Osteocyte (in vitro differentiated cells): ENCODE measurements around the gene ARHGAP5. TPM values are rescaled to one million over a fixed set of nuclear protein-coding genes. Genes with fewer than 3 reads are reported as not detected.
"Not testable (repeated sequence)": the region's sequence is repeated elsewhere in the genome, so short reads cannot be mapped to it uniquely, and the experiment has no call there.

ENCODE experiments used
- DNase-seq: peaks from one replicate; pipeline ENCODE4 v3.0.0; 2021; ENCODE audit warnings: mixed read lengths; ENCODE audit not compliant: unreplicated experiment; ENCODE audit errors: extremely low spot score
- H3K27ac Mint-ChIP-seq: one replicate; pipeline ENCODE4 v1.8.0; 2021; ENCODE audit warnings: mild to moderate bottlenecking, mixed read lengths; ENCODE audit not compliant: unreplicated experiment
- H3K27me3 Mint-ChIP-seq: one replicate; pipeline ENCODE4 v1.8.0; 2021; ENCODE audit warnings: mixed read lengths; ENCODE audit not compliant: unreplicated experiment
- H3K36me3 Mint-ChIP-seq: one replicate; pipeline ENCODE4 v1.8.0; 2021; ENCODE audit warnings: mixed read lengths; ENCODE audit not compliant: unreplicated experiment
- H3K4me1 Mint-ChIP-seq: one replicate; pipeline ENCODE4 v1.8.0; 2021; ENCODE audit warnings: mixed read lengths; ENCODE audit not compliant: unreplicated experiment
- H3K4me3 Mint-ChIP-seq: one replicate; pipeline ENCODE4 v1.8.0; 2021; ENCODE audit warnings: mild to moderate bottlenecking, moderate library complexity, mixed read lengths; ENCODE audit not compliant: unreplicated experiment
- H3K9me3 Mint-ChIP-seq: one replicate; pipeline ENCODE4 v1.8.0; 2021; ENCODE audit warnings: mixed read lengths; ENCODE audit not compliant: unreplicated experiment
- total RNA-seq: library from RNA; stranded (reverse); gene quantifications from 2 replicates; pipeline ENCODE4 v1.2.1, GENCODE V29; 2021
- TF ChIP-seq, protein P1 (sequence below): fragments of 200-600 bp; sonication (generic); IDR thresholded peaks from 2 replicates; pipeline ENCODE4 v1.5.0; 2021; ENCODE audit warnings: antibody characterized with exemption, mild to moderate bottlenecking, moderate library complexity

The ARHGAP5 gene
- total RNA-seq, 1 donor from 2014 or later = 87.1 TPM

DNA sequence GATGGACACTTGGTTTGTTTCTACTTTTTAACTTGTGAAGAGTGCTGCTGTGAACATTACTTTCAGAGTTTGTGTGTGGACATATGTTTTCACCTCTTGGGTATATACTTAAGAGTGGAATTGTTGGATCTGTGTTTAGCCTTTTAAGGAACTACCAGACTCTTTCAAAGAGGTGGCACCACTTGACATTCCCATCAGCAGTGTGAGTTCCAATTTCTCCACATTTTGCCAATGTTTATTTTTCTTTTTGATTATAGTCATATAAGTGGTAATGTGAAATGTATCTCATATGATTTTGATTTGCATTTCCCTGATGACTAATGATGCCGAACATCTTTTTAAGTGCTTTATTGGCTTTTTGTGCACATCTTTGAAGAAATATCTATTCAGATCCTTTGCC is 44.8 kb downstream of the ARHGAP5 start:
- H3K27me3 Mint-ChIP-seq = no peaks in the 10 kb centered on the region
- H3K4me3 Mint-ChIP-seq = no peak overlapping the region
- peak overlapping the region; percentile 5 for H3K27ac Mint-ChIP-seq
- H3K36me3 Mint-ChIP-seq = peaks cover 43% of the 10 kb centered on the region
- peaks cover 14% of the 10 kb centered on the region for H3K9me3 Mint-ChIP-seq
- TF ChIP-seq, protein P1, sequence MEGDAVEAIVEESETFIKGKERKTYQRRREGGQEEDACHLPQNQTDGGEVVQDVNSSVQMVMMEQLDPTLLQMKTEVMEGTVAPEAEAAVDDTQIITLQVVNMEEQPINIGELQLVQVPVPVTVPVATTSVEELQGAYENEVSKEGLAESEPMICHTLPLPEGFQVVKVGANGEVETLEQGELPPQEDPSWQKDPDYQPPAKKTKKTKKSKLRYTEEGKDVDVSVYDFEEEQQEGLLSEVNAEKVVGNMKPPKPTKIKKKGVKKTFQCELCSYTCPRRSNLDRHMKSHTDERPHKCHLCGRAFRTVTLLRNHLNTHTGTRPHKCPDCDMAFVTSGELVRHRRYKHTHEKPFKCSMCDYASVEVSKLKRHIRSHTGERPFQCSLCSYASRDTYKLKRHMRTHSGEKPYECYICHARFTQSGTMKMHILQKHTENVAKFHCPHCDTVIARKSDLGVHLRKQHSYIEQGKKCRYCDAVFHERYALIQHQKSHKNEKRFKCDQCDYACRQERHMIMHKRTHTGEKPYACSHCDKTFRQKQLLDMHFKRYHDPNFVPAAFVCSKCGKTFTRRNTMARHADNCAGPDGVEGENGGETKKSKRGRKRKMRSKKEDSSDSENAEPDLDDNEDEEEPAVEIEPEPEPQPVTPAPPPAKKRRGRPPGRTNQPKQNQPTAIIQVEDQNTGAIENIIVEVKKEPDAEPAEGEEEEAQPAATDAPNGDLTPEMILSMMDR = no peak
- H3K4me1 Mint-ChIP-seq = peaks cover 22% of the 10 kb centered on the region
- no peak for DNase-seq

DNA sequence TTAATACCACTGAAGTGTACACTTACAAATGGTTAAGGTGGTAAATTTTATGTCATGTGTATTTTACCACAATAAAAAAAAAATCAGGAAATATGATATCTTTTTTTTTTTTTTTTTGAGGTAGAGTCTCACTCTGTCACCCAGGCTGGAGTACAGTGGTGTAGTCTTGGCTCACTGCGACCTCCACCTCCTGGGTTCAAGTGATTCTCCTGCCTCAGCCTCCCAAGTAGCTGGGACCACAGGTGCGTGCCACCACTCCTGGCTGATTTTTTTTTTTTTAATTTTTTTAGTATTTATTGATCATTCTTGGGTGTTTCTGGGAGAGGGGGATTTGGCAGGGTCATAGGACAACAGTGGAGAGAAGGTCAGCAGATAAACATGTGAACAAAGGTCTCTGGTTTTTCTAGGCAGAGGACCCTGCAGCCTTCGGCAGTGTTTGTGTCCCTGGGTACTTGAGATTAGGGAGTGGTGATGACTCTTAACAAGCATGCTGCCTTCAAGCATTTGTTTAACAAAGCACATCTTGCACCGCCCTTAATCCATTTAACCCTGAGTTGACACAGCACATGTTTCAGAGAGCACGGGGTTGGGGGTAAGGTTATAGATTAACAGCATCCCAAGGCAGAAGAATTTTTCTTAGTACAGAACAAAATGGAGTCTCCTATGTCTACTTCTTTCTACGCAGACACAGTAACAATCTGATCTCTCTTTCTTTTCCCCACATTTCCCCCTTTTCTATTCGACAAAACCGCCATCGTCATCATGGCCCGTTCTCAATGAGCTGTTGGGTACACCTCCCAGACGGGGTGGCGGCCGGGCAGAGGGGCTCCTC is 50.0 kb downstream of the ARHGAP5 start:
- Mint-ChIP-seq H3K9me3 (peaks cover 14% of the 10 kb centered on the region), H3K4me1 (peaks cover 31% of the 10 kb centered on the region), H3K36me3 (peaks cover 36% of the 10 kb centered on the region)
- DNase-seq, H3K4me3 Mint-ChIP-seq, H3K27ac Mint-ChIP-seq, H3K27me3 Mint-ChIP-seq: not testable (repeated sequence)

GRCh38 chr14:32127731-32128654 is 50.9 kb downstream of the ARHGAP5 start:
- not testable (repeated sequence) for H3K9me3 Mint-ChIP-seq, H3K27ac Mint-ChIP-seq, DNase-seq, H3K4me3 Mint-ChIP-seq, H3K27me3 Mint-ChIP-seq
- Mint-ChIP-seq H3K4me1 (peaks cover 23% of the 10 kb centered on the region), H3K36me3 (peaks cover 34% of the 10 kb centered on the region)

GRCh38 chr14:32128703-32129102 is 51.6 kb downstream of the ARHGAP5 start:
- TF ChIP-seq, protein P1 = no peak
- Mint-ChIP-seq H3K36me3 (peaks cover 28% of the 10 kb centered on the region), H3K27me3 (no peaks in the 10 kb centered on the region), H3K9me3 (peaks cover 10% of the 10 kb centered on the region), H3K4me3 (no peak overlapping the region), H3K4me1 (peaks cover 18% of the 10 kb centered on the region), H3K27ac (peak overlapping the region; percentile 6)
- DNase-seq = no peak

GRCh38 chr14:32129124-32129523 is 52.0 kb downstream of the ARHGAP5 start:
- H3K4me1 Mint-ChIP-seq = peaks cover 15% of the 10 kb centered on the region
- H3K27ac Mint-ChIP-seq = peak overlapping the region; percentile 6
- DNase-seq = no peak
- no peak overlapping the region for H3K4me3 Mint-ChIP-seq
- H3K9me3 Mint-ChIP-seq = peaks cover 10% of the 10 kb centered on the region
- no peaks in the 10 kb centered on the region for H3K27me3 Mint-ChIP-seq
- TF ChIP-seq, protein P1 = no peak
- peaks cover 27% of the 10 kb centered on the region for H3K36me3 Mint-ChIP-seq

DNA sequence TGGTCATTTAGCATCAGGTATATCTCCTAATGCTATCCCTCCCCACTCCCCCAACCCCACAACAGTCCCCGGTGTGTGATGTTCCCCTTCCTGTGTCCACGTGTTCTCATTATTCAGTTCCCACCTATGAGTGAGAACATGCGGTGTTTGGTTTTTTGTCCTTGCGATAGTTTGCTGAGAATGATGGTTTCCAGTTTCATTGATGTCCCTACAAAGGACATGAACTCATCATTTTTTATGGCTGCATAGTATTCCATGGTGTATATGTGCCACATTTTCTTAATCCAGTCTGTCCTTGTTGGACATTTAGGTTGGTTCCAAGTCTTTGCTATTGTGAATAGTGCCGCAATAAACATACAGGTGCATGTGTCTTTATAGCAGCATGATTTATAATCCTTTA is 54.6 kb downstream of the ARHGAP5 start:
- peaks cover 13% of the 10 kb centered on the region for H3K4me1 Mint-ChIP-seq
- not testable (repeated sequence) for H3K9me3 Mint-ChIP-seq, H3K4me3 Mint-ChIP-seq, H3K27ac Mint-ChIP-seq, DNase-seq, H3K27me3 Mint-ChIP-seq
- peaks cover 24% of the 10 kb centered on the region for H3K36me3 Mint-ChIP-seq
